ENCODE results near the gene NSL1. TPM values are rescaled to one million over a fixed set of nuclear protein-coding genes. Genes with fewer than 3 reads are reported as not detected.

Gene NSL1
- total RNA-seq, 1 experiment from 2014 or later = 45.6 TPM

GRCh38 chr1:212820969-212821368 lies 29.4 kb upstream of the NSL1 start:
- intact Hi-C loops (cut with micrococcal nuclease; ENCODE audit: unreplicated experiment) = no loop called here
- no peak for TF ChIP-seq CTCF (IDR thresholded peaks at IDR 0.05; ENCODE audit: insufficient read depth in 1 of 2, low read depth in 1 of 2, low read length in 1 of 2, severe bottlenecking in 1 of 2, unreplicated experiment in 1 of 2)
- Histone ChIP-seq H3K9me3 (peaks cover 13% of the 10 kb centered on the region), H3K4me1 (peaks cover 6% of the 10 kb centered on the region; the same call in 1 of the 2 replicates), H3K36me3 (ENCODE audit: control insufficient read depth, insufficient read depth, low read length) (no peaks in the 10 kb centered on the region), H3K4me3 (ENCODE audit: low read depth, low read length) (no peak overlapping the region), H3K27me3 (replicated peaks; ENCODE audit: control insufficient read depth, insufficient read depth, low read length) (no peaks in the 10 kb centered on the region)
- ChIA-PET POLR2A (interaction anchor here (1.1 kb wide), 1 partner anchor 37 kb away, joined by 4 read pairs; the partner anchor contains the start of gene FLVCR1), CTCF (no interaction called here)
- DNase-seq = no peak
- H3K36me3 Mint-ChIP-seq (ENCODE audit: insufficient read depth, unreplicated experiment) = no peaks in the 10 kb centered on the region
- no TSS peak for BruUV-seq (replicated peaks)
- no peak overlapping the region for H3K27ac Mint-ChIP-seq (ENCODE audit: unreplicated experiment)
- H3K4me1 Mint-ChIP-seq (ENCODE audit: low read depth, unreplicated experiment) = peaks cover 14% of the 10 kb centered on the region
- H3K9me3 Mint-ChIP-seq (ENCODE audit: unreplicated experiment) = peaks cover 8% of the 10 kb centered on the region
- no peak overlapping the region for H3K4me3 Mint-ChIP-seq (ENCODE audit: unreplicated experiment)
- no peaks in the 10 kb centered on the region for H3K27me3 Mint-ChIP-seq (ENCODE audit: insufficient read depth, unreplicated experiment)

GRCh38 chr1:212819726-212820125 lies 28.1 kb upstream of the NSL1 start:
- Mint-ChIP-seq H3K9me3 (ENCODE audit: unreplicated experiment) (no peaks in the 10 kb centered on the region), H3K4me1 (ENCODE audit: low read depth, unreplicated experiment) (peaks cover 14% of the 10 kb centered on the region), H3K27me3 (ENCODE audit: insufficient read depth, unreplicated experiment) (no peaks in the 10 kb centered on the region), H3K4me3 (ENCODE audit: unreplicated experiment) (peak overlapping the region; percentile 20), H3K27ac (ENCODE audit: unreplicated experiment) (no peak overlapping the region), H3K36me3 (ENCODE audit: insufficient read depth, unreplicated experiment) (no peaks in the 10 kb centered on the region)
- no peak overlapping the region for H3K4me3 ChIP-seq (ENCODE audit: low read depth, low read length)
- peaks cover 6% of the 10 kb centered on the region; the same call in 1 of the 2 replicates for H3K4me1 ChIP-seq
- intact Hi-C loops (cut with micrococcal nuclease; ENCODE audit: unreplicated experiment) = no loop called here
- H3K27me3 ChIP-seq (replicated peaks; ENCODE audit: control insufficient read depth, insufficient read depth, low read length) = no peaks in the 10 kb centered on the region
- no peak for TF ChIP-seq CTCF (IDR thresholded peaks at IDR 0.05; ENCODE audit: insufficient read depth in 1 of 2, low read depth in 1 of 2, low read length in 1 of 2, severe bottlenecking in 1 of 2, unreplicated experiment in 1 of 2)
- DNase-seq = no peak
- POLR2A ChIA-PET = no interaction called here
- no peaks in the 10 kb centered on the region for H3K36me3 ChIP-seq (ENCODE audit: control insufficient read depth, insufficient read depth, low read length)
- CTCF ChIA-PET = interaction anchor here (0.6 kb wide), 1 partner anchor 12 kb away, joined by 3 read pairs; no protein-coding TSS in a partner anchor
- BruUV-seq (replicated peaks) = no TSS peak
- peaks cover under 1% of the 10 kb centered on the region; the same call in 1 of the 2 replicates for H3K9me3 ChIP-seq

GRCh38 chr1:212816567-212817278 lies 25.1 kb upstream of the NSL1 start:
- no peak overlapping the region for H3K4me3 Mint-ChIP-seq (ENCODE audit: unreplicated experiment)
- Histone ChIP-seq H3K4me1 (peaks cover 12% of the 10 kb centered on the region), H3K4me3 (ENCODE audit: low read depth, low read length) (no peak overlapping the region), H3K9me3 (no peaks in the 10 kb centered on the region), H3K27me3 (replicated peaks; ENCODE audit: control insufficient read depth, insufficient read depth, low read length) (no peaks in the 10 kb centered on the region), H3K36me3 (ENCODE audit: control insufficient read depth, insufficient read depth, low read length) (no peaks in the 10 kb centered on the region)
- POLR2A ChIA-PET = no interaction called here
- no peaks in the 10 kb centered on the region for H3K27me3 Mint-ChIP-seq (ENCODE audit: insufficient read depth, unreplicated experiment)
- H3K4me1 Mint-ChIP-seq (ENCODE audit: low read depth, unreplicated experiment) = peaks cover 14% of the 10 kb centered on the region
- no peaks in the 10 kb centered on the region for H3K9me3 Mint-ChIP-seq (ENCODE audit: unreplicated experiment)
- intact Hi-C loops (cut with micrococcal nuclease; ENCODE audit: unreplicated experiment) = no loop called here
- no peak for DNase-seq
- TF ChIP-seq CTCF (IDR thresholded peaks at IDR 0.05; ENCODE audit: insufficient read depth in 1 of 2, low read depth in 1 of 2, low read length in 1 of 2, severe bottlenecking in 1 of 2, unreplicated experiment in 1 of 2) = no peak
- no peaks in the 10 kb centered on the region for H3K36me3 Mint-ChIP-seq (ENCODE audit: insufficient read depth, unreplicated experiment)
- no TSS peak for BruUV-seq (replicated peaks)
- peak overlapping the region; percentile 21 for H3K27ac Mint-ChIP-seq (ENCODE audit: unreplicated experiment)
- CTCF ChIA-PET = no interaction called here
